ENCODE data around the gene UPK1B.

GRCh38 chr3:119206611-119207511 lies 33.5 kb downstream of the UPK1B start:
- TF ChIP-seq CTCF (conservative IDR thresholded peaks at IDR 0.05; ENCODE audit: low read length) (no peak), EZH2phosphoT487 (IDR thresholded peaks at IDR 0.05; ENCODE audit: borderline replicate concordance, low read depth, low read length) (no peak)

All from OCI-LY7 (cell line).